Astrocyte of the spinal cord (primary cell): Measurements from ENCODE around the gene RNF152.
A peak's percentile ranks its signal among the peaks of the same experiment; 100 is the strongest.

Source experiments
- DNase-seq: peaks from one replicate; pipeline ENCODE4 v3.0.0; 2011; ENCODE audit warnings: low read depth, low spot score
- H3K4me3 ChIP-seq: 2 replicates; pipeline ENCODE4 v1.5.1; 2011; ENCODE audit warnings: low read depth, mild to moderate bottlenecking, low read length, moderate library complexity
- CTCF ChIP-seq: IDR thresholded peaks from 2 replicates; pipeline ENCODE4 v1.5.1; 2012; ENCODE audit warnings: low read depth, mild to moderate bottlenecking, low read length, inconsistent platforms
- in situ Hi-C: cut with HindIII; loops from 2 replicates; pipeline ENCODE4 v1.10.0; 2017; ENCODE audit warnings: low sequenced_read_pairs

RNF152 gene

DNA sequence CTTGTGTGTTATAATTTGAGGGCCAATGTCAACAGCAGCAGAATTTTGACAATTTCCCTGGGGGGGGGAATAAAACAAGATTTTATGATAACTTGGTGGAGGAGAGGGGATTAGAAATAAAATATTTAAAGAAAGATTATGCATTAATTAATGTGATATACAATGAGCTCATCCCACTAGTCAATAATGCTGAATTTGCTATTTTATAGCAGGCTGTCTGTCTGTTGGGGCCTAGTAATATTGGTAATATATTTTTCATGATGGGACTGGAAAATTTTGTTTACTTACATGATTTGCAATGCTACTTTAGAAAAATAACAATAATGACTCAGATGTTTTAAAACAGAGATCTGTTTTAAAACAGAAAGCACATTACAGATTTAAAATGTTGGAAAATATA lies 118.0 kb downstream of the RNF152 start:
- TF ChIP-seq CTCF, result no peak
- in situ Hi-C loops, result no loop called here
- no peak for DNase-seq
- H3K4me3 ChIP-seq, result no peak overlapping the region

DNA sequence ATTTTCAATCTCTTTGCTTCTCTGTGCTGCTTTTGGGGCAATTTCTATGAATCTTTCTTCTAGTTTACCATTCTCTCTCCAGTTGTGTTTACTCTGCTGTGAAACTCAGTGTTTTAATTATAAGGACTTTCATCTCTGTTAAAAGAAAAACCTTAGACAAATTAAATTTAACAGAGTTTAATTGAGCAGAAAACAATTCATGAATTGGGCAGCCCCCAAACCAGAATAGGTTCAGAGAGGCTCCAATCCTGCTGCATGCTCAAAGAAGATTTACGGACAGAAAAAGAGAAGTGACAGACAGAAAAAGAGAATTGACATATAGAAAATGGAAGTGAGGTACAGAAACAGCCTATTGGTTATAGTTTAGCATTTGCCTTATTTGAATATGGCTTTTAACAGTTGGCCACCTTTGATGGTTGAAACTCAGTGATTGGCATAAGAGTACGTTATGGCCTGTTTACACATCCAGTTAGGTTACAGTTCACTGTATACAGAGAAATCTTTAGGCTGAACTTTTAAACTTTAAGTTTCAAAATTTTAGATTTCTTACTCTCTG lies 120.4 kb downstream of the RNF152 start:
- TF ChIP-seq CTCF, result no peak
- DNase-seq, result no peak
- in situ Hi-C loops, result no loop called here
- H3K4me3 ChIP-seq, result no peak overlapping the region

- no peak overlapping the region for H3K4me3 ChIP-seq
- DNase-seq, result no peak
- in situ Hi-C loops, result no loop called here
- TF ChIP-seq CTCF, result no peak
These were observed 120.9 kb downstream of the RNF152 start for GRCh38 chr18:61771861-61772260.

GRCh38 chr18:61770279-61770678 lies 122.5 kb downstream of the RNF152 start:
- no peak for DNase-seq

DNA sequence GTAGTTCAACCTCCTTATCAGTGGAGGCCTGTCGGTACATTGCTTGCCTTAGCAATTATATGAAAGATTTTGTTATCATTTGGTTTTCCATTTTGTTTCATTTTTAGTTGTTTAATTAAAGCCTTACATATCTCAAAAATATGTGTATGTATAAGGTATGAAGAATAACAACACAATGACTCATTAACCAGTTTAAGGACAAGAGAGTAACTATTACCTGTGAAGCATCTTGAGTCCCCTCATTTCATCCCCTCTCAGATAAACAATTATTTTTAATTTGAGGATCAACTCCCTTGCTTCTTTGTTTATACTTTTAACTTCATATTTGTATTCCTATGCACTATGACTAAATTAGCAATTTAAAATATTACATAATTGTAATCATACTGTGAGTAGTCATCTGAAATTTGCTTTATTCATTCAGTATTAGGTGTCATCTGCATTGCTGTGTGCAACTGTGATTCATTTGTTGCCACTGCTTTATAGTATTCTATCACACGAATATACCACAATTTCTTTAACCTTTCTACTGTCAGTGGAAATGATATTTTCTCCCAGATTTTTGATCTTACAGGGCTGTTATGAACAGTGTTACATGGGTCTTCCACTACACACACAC lies 126.4 kb downstream of the RNF152 start:
- in situ Hi-C loops, result no loop called here
- no peak for DNase-seq
- no peak overlapping the region for H3K4me3 ChIP-seq
- TF ChIP-seq CTCF, result no peak

More at GRCh38 chr18:61770279-61770678, 122.5 kb downstream of the RNF152 start:
- TF ChIP-seq CTCF, result no peak
- in situ Hi-C loops, result no loop called here
- no peak overlapping the region for H3K4me3 ChIP-seq

- in situ Hi-C loops, result no loop called here
- TF ChIP-seq CTCF, result no peak
- peak; percentile 26 for DNase-seq
- H3K4me3 ChIP-seq, result no peak overlapping the region
These were observed 127.7 kb downstream of the RNF152 start for GRCh38 chr18:61765097-61765496.
